Erythroblast (primary cell): Measurements from ENCODE around the gene LCE3B.

Experiments used
- GATA1 ChIP-seq: IDR thresholded peaks from 2 replicates; pipeline ENCODE4 v1.6.1; 2011; ENCODE audit warnings: low read depth, mild to moderate bottlenecking, control low read depth, low read length, moderate library complexity
- POLR2A ChIP-seq: IDR thresholded peaks from 2 replicates; pipeline ENCODE4 v1.6.1; 2011; ENCODE audit warnings: mild to moderate bottlenecking, low read length

DNA sequence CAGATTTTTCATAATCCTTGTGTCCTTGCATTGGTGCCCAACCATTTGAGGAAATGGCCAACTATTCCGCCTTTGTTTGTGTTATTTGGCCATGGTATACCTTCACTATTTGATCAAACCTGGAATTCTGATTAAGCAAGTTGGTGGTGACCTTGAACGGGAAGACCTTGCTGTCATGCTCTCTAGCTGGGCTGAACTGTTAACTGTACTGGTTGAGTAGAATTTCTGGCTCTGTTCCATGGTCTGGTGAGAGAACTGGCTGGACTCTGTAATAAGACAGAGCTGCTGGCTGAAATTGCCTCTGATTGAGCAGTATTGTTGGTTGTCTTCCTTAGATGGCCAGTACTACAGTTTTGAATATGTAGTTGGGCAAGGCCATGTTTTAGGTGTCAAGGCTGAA is 16.6 kb upstream of the LCE3B start:
- no peak for TF ChIP-seq POLR2A
- no peak for TF ChIP-seq GATA1
